ENCODE data around the gene GRAMD2A.
"Not testable (repeated sequence)": the region's sequence is repeated elsewhere in the genome, so short reads cannot be mapped to it uniquely, and the experiment has no call there.

Gene GRAMD2A

GRCh38 chr15:72183781-72184164 lies 13.8 kb downstream of the GRAMD2A start:
- no peak for DNase-seq

GRCh38 chr15:72182673-72183072 lies 14.9 kb downstream of the GRAMD2A start:
- DNase-seq: no peak

- DNase-seq: no peak
Observed at GRCh38 chr15:72182244-72182643, 15.3 kb downstream of the GRAMD2A start.

- no peak for DNase-seq
Observed at GRCh38 chr15:72180761-72181324, 16.7 kb downstream of the GRAMD2A start.

- no peak for DNase-seq
Observed at GRCh38 chr15:72179950-72180581, 17.5 kb downstream of the GRAMD2A start.

- no peak for DNase-seq
Observed at GRCh38 chr15:72178976-72179585, 18.5 kb downstream of the GRAMD2A start.

- no peak for DNase-seq
Observed at GRCh38 chr15:72176743-72177142, 20.8 kb downstream of the GRAMD2A start.

- DNase-seq: no peak
Observed at GRCh38 chr15:72176159-72176558, 21.4 kb downstream of the GRAMD2A start.

- DNase-seq: no peak
Observed at GRCh38 chr15:72175186-72176044, 22.2 kb downstream of the GRAMD2A start.

- no peak for DNase-seq
Observed at GRCh38 chr15:72174551-72175165, 22.9 kb downstream of the GRAMD2A start.

- no peak for DNase-seq
Observed at GRCh38 chr15:72173864-72174550, 23.6 kb downstream of the GRAMD2A start.

GRCh38 chr15:72173401-72173800 lies 24.2 kb downstream of the GRAMD2A start:
- DNase-seq: no peak

- no peak for DNase-seq
Observed at GRCh38 chr15:72172796-72173195, 24.8 kb downstream of the GRAMD2A start.

GRCh38 chr15:72171978-72172377 lies 25.6 kb downstream of the GRAMD2A start:
- not testable (repeated sequence) for DNase-seq

GRCh38 chr15:72170691-72171090 lies 26.9 kb downstream of the GRAMD2A start:
- DNase-seq: no peak

GRCh38 chr15:72169921-72170611 lies 27.5 kb downstream of the GRAMD2A start:
- DNase-seq: no peak

GRCh38 chr15:72169236-72169920 lies 28.2 kb downstream of the GRAMD2A start:
- DNase-seq: no peak

GRCh38 chr15:72168808-72169190 lies 28.8 kb downstream of the GRAMD2A start:
- no peak for DNase-seq

GRCh38 chr15:72168131-72168807 lies 29.3 kb downstream of the GRAMD2A start:
- DNase-seq: no peak

- no peak for DNase-seq
Observed at GRCh38 chr15:72167445-72167844, 30.1 kb downstream of the GRAMD2A start.

Data from GOT3 (cell line).